IMR-90 (cell line): ENCODE data around the gene GPRC5B. TPM values are rescaled to one million over a fixed set of nuclear protein-coding genes. Genes with fewer than 3 reads are reported as not detected.

Experiments used
- ATAC-seq: fragments of 200-7000 bp; cut with Tn5 transposase; 2 replicates; pipeline ENCODE4 v1.9.1; 2020; ENCODE audit warnings: low read depth, mild to moderate bottlenecking, moderate library complexity
- BruUV-seq: library from RNA; stranded (reverse); fragments of 400-500 nt; replicated peaks from 2 replicates; lab custom pipeline; 2021; lab: Mats Ljungman, UMichigan
- CTCF ChIA-PET: fragments of 300-600 bp; formaldehyde crosslinking; extraction: SDS; loops from one replicate; lab custom pipeline; 2021; ENCODE audit warnings: antibody characterized with exemption; lab: Yijun Ruan, JAX
- POLR2A ChIA-PET: fragments of 300-600 bp; sonication (Branson Sonifier 250); formaldehyde crosslinking; loops from one replicate; lab custom pipeline; 2022; ENCODE audit warnings: antibody characterized with exemption; ENCODE audit not compliant: unreplicated experiment; lab: Charles Lee
- DNase-seq: peaks from one replicate; pipeline ENCODE4 v3.0.0; 2013
- H2AFZ ChIP-seq: replicated peaks from 2 replicates; pipeline ENCODE3; 2013; ENCODE audit warnings: low read length, mild to moderate bottlenecking; ENCODE audit not compliant: poor library complexity
- H2AK5ac ChIP-seq: 2 replicates; pipeline ENCODE4 v1.6.1; 2013; ENCODE audit warnings: low read depth, low read length, inconsistent platforms
- H2AK9ac ChIP-seq: replicated peaks from 2 replicates; pipeline ENCODE3; 2013; ENCODE audit warnings: mild to moderate bottlenecking, low read depth, low read length, moderate library complexity; ENCODE audit not compliant: poor library complexity
- H2BK120ac ChIP-seq: 2 replicates; pipeline ENCODE4 v1.6.1; 2013; ENCODE audit warnings: low read depth, low read length, inconsistent platforms
- H2BK15ac ChIP-seq: 3 replicates; pipeline ENCODE4 v1.6.1; 2013; ENCODE audit warnings: low read depth, low read length, inconsistent platforms
- H2BK20ac ChIP-seq: 2 replicates; pipeline ENCODE4 v1.6.1; 2013; ENCODE audit warnings: low read depth, mild to moderate bottlenecking, inconsistent platforms, low read length, moderate library complexity
- H2BK5ac ChIP-seq: 2 replicates; pipeline ENCODE4 v1.6.1; 2013; ENCODE audit warnings: mild to moderate bottlenecking, low read depth, low read length, inconsistent platforms; ENCODE audit not compliant: poor library complexity, severe bottlenecking
- H3K14ac ChIP-seq: replicated peaks from 2 replicates; pipeline ENCODE4 v1.6.1; 2013; ENCODE audit warnings: low read depth, low read length, inconsistent platforms
- H3K18ac ChIP-seq: 2 replicates; pipeline ENCODE4 v1.6.1; 2013; ENCODE audit warnings: low read depth, low read length, control low read depth
- H3K23ac ChIP-seq: 2 replicates; pipeline ENCODE4 v1.6.1; 2013; ENCODE audit warnings: low read depth, low read length, inconsistent platforms
- H3K27ac ChIP-seq: 2 replicates; pipeline ENCODE4 v1.5.1; 2013; ENCODE audit warnings: mild to moderate bottlenecking, control low read depth, low read length; ENCODE audit not compliant: insufficient read depth
- H3K27me3 ChIP-seq: 2 replicates; pipeline ENCODE4 v1.6.1; 2013; ENCODE audit warnings: low read length; ENCODE audit not compliant: control insufficient read depth, insufficient read depth
- H3K36me3 ChIP-seq: 2 replicates; pipeline ENCODE4 v1.6.1; 2013; ENCODE audit warnings: low read length, mixed read lengths; ENCODE audit not compliant: control insufficient read depth, insufficient read depth
- H3K4ac ChIP-seq: 2 replicates; pipeline ENCODE4 v1.6.1; 2013; ENCODE audit warnings: low read depth, low read length, inconsistent platforms
- H3K4me1 ChIP-seq: 2 replicates; pipeline ENCODE4 v1.6.1; 2013; ENCODE audit warnings: low read length, mixed read lengths; ENCODE audit not compliant: control insufficient read depth, insufficient read depth
- H3K4me2 ChIP-seq: 2 replicates; pipeline ENCODE4 v1.6.1; 2013; ENCODE audit warnings: low read depth, mild to moderate bottlenecking, control low read depth, low read length, moderate library complexity
- H3K4me3 ChIP-seq: 2 replicates; pipeline ENCODE4 v1.5.1; 2013; ENCODE audit warnings: low read depth, mild to moderate bottlenecking, control low read depth, low read length, moderate library complexity; ENCODE audit not compliant: insufficient read depth
- H3K56ac ChIP-seq: 2 replicates; pipeline ENCODE4 v1.6.1; 2013; ENCODE audit warnings: low read length, inconsistent platforms; ENCODE audit not compliant: insufficient read depth; ENCODE audit errors: extremely low read depth
- H3K79me1 ChIP-seq, 2 experiments: 2 replicates each; pipeline ENCODE4 v1.6.1; 2013; ENCODE audit warnings: low read length in 2 of 2, inconsistent platforms in 1 of 2, low read depth in 1 of 2
- H3K9ac ChIP-seq: 2 replicates; pipeline ENCODE4 v1.6.1; 2013; ENCODE audit warnings: low read depth, low read length, control low read depth
- H3K9me1 ChIP-seq: 2 replicates; pipeline ENCODE4 v1.6.1; 2013; ENCODE audit warnings: low read length, inconsistent platforms; ENCODE audit not compliant: insufficient read depth
- H3K9me3 ChIP-seq: 2 replicates; pipeline ENCODE4 v1.6.1; 2013; ENCODE audit warnings: low read length; ENCODE audit not compliant: control insufficient read depth, insufficient read depth
- H4K20me1 ChIP-seq: 2 replicates; pipeline ENCODE4 v1.6.1; 2013; ENCODE audit warnings: low read length, inconsistent platforms; ENCODE audit not compliant: insufficient read depth
- H4K5ac ChIP-seq: 2 replicates; pipeline ENCODE4 v1.6.1; 2013; ENCODE audit warnings: mild to moderate bottlenecking, low read depth, low read length, control low read depth
- H4K8ac ChIP-seq, 2 experiments: 2 replicates each; pipeline ENCODE4 v1.6.1; 2013; ENCODE audit warnings: low read depth in 2 of 2, low read length in 2 of 2, control low read depth in 1 of 2, inconsistent platforms in 1 of 2
- H4K91ac ChIP-seq: 2 replicates; pipeline ENCODE4 v1.6.1; 2013; ENCODE audit warnings: low read depth, low read length, inconsistent platforms; ENCODE audit not compliant: insufficient read depth
- CEBPB ChIP-seq: IDR thresholded peaks from 2 replicates; pipeline ENCODE4 v1.6.1; 2012; ENCODE audit warnings: low read depth, low read length, improper control_type of control experiment
- CHD1 ChIP-seq: IDR thresholded peaks from 2 replicates; pipeline ENCODE4 v1.6.1; 2012; ENCODE audit warnings: low read depth, low read length, improper control_type of control experiment
- MAZ ChIP-seq: IDR thresholded peaks from 2 replicates; pipeline ENCODE4 v1.6.1; 2012; ENCODE audit warnings: low read depth, mild to moderate bottlenecking, low read length, improper control_type of control experiment, moderate library complexity, borderline replicate concordance
- MXI1 ChIP-seq: IDR thresholded peaks from 2 replicates; pipeline ENCODE4 v1.6.1; 2012; ENCODE audit warnings: low read depth, mild to moderate bottlenecking, low read length, moderate library complexity, borderline replicate concordance
- WGBS, 2 experiments: methylation state at CpG; one replicate each; pipeline versions ENCODE4 v1.1.5 to v1.1.7; 2013; ENCODE audit warnings: missing lambda C conversion rate in 2 of 2; ENCODE audit not compliant: insufficient read length in 1 of 2; ENCODE audit errors: extremely low coverage in 2 of 2; 5-methylcytosine and 5-hydroxymethylcytosine counted together
- dilution Hi-C: fragments of 300-500 bp; cut with HindIII; formaldehyde crosslinking; loops from one replicate; pipeline ENCODE4 v1.14.3; 2018; ENCODE audit warnings: low sequenced_read_pairs; ENCODE audit not compliant: unreplicated experiment
- in situ Hi-C: fragments of 300-500 bp; cut with MboI; formaldehyde crosslinking; loops from 3 replicates; pipeline ENCODE4 v1.14.3; 2019; ENCODE audit warnings: low sequenced_read_pairs, inconsistent platforms, mixed read lengths
- intact Hi-C: fragments of 100-400 bp; cut with micrococcal nuclease; formaldehyde crosslinking; loops from 2 replicates; pipeline ENCODE4 v1.10.0; 2022
- polyA plus RNA-seq, 3 experiments: library from polyadenylated mRNA; depleted of rRNA; stranded (reverse); fragments of >200 nt; gene quantifications; 2 replicates each; pipeline ENCODE4 v1.2.3, GENCODE V29; 2012; ENCODE audit warnings: low replicate concordance in 1 of 3
- total RNA-seq: library from RNA; depleted of rRNA; stranded (reverse); fragments of >200 nt; gene quantifications from 2 replicates; pipeline ENCODE4 v1.2.3, GENCODE V29; 2012
- TF ChIP-seq, protein P1 (sequence below): fragments of 150-350 bp; IDR thresholded peaks from 2 replicates; pipeline ENCODE4 v1.6.1; 2016; ENCODE audit warnings: low read depth, mild to moderate bottlenecking, low read length, moderate library complexity, borderline replicate concordance
- TF ChIP-seq, protein P2 (sequence below): fragments of 150-350 bp; IDR thresholded peaks from 2 replicates; pipeline ENCODE4 v1.6.1; 2017; ENCODE audit warnings: mild to moderate bottlenecking, antibody characterized with exemption, low read length, low read depth
- TF ChIP-seq, protein P3 (sequence below): conservative IDR thresholded peaks from 2 replicates; pipeline ENCODE4 v1.5.1; 2012; ENCODE audit warnings: mild to moderate bottlenecking, low read depth, low read length, improper control_type of control experiment

GPRC5B gene
- total and polyA plus RNA-seq, 2 of the 4 experiments (the other 2 are of a cell fraction): 2.5 to 8.5 TPM

DNA sequence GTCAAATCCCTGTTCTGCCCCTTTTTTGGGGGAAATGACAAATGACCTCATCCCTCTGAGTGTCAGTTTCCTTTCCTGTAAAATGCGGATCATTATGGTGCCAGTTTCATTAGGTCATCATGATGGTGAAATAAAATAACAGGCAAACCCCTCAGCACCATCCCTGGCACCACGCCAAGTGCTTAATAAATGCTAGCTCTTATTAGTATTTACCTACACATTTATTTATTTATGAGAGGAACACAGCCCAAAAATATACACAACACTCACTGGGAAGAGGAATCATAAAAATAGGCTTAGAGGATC, 28.6 kb upstream of the GPRC5B start:
- TF ChIP-seq, protein P1, sequence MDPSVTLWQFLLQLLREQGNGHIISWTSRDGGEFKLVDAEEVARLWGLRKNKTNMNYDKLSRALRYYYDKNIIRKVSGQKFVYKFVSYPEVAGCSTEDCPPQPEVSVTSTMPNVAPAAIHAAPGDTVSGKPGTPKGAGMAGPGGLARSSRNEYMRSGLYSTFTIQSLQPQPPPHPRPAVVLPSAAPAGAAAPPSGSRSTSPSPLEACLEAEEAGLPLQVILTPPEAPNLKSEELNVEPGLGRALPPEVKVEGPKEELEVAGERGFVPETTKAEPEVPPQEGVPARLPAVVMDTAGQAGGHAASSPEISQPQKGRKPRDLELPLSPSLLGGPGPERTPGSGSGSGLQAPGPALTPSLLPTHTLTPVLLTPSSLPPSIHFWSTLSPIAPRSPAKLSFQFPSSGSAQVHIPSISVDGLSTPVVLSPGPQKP: no peak
- TF ChIP-seq MXI1 (no peak), MAZ (no peak), CHD1 (no peak), CEBPB (no peak)
- TF ChIP-seq, protein P2, sequence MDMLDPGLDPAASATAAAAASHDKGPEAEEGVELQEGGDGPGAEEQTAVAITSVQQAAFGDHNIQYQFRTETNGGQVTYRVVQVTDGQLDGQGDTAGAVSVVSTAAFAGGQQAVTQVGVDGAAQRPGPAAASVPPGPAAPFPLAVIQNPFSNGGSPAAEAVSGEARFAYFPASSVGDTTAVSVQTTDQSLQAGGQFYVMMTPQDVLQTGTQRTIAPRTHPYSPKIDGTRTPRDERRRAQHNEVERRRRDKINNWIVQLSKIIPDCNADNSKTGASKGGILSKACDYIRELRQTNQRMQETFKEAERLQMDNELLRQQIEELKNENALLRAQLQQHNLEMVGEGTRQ: no peak
- TF ChIP-seq, protein P3, sequence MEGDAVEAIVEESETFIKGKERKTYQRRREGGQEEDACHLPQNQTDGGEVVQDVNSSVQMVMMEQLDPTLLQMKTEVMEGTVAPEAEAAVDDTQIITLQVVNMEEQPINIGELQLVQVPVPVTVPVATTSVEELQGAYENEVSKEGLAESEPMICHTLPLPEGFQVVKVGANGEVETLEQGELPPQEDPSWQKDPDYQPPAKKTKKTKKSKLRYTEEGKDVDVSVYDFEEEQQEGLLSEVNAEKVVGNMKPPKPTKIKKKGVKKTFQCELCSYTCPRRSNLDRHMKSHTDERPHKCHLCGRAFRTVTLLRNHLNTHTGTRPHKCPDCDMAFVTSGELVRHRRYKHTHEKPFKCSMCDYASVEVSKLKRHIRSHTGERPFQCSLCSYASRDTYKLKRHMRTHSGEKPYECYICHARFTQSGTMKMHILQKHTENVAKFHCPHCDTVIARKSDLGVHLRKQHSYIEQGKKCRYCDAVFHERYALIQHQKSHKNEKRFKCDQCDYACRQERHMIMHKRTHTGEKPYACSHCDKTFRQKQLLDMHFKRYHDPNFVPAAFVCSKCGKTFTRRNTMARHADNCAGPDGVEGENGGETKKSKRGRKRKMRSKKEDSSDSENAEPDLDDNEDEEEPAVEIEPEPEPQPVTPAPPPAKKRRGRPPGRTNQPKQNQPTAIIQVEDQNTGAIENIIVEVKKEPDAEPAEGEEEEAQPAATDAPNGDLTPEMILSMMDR: no peak
- Histone ChIP-seq H2BK120ac (no peak overlapping the region), H3K27ac (no peak overlapping the region), H3K18ac (no peak overlapping the region), H4K5ac (no peak overlapping the region), H3K4ac (no peak overlapping the region), H3K79me1 (no peaks in the 10 kb centered on the region), H3K9me3 (no peaks in the 10 kb centered on the region), H3K14ac (no peak overlapping the region), H2AK9ac (no peak overlapping the region), H2BK20ac (no peak overlapping the region), H3K56ac (no peak overlapping the region), H3K27me3 (no peaks in the 10 kb centered on the region), H3K9ac (no peak overlapping the region), H3K36me3 (no peaks in the 10 kb centered on the region), H4K8ac (no peak overlapping the region), H3K4me3 (no peak overlapping the region), H3K4me2 (no peak overlapping the region), H2AFZ (peak overlapping the region; percentile 34), H2BK15ac (no peak overlapping the region), H2AK5ac (no peak overlapping the region), H3K9me1 (no peaks in the 10 kb centered on the region), H3K4me1 (no peaks in the 10 kb centered on the region), H4K91ac (no peak overlapping the region), H2BK5ac (no peak overlapping the region), H3K23ac (no peak overlapping the region), H4K20me1 (no peaks in the 10 kb centered on the region)
- intact Hi-C loops: no loop called here
- ATAC-seq (no peak), DNase-seq (no peak)
- in situ Hi-C loops: no loop called here
- CTCF ChIA-PET: interaction anchor here (1.3 kb wide), 1 partner anchor 470 kb away, joined by 3 read pairs; no protein-coding TSS in a partner anchor
- dilution Hi-C loops: no loop called here
- POLR2A ChIA-PET: interaction anchor here (0.5 kb wide), 1 partner anchor 1605 kb away, joined by 4 read pairs; no protein-coding TSS in a partner anchor
- no TSS peak for BruUV-seq
- no CpG with 5 or more reads among the region's 2 CpGs for WGBS, 2 experiments
